ENCODE measurements around the gene IMP4.

IMP4 gene

GRCh38 chr2:130389358-130389757, 46.7 kb downstream of the IMP4 start:
- no peak for DNase-seq
- in situ Hi-C loops (cut with HindIII; ENCODE audit: low pct_ligation_motif_present, low pct_unique_long_range_greater_than_20kb, low sequenced_read_pairs) = no loop called here

- no peak for DNase-seq
- in situ Hi-C loops (cut with HindIII; ENCODE audit: low pct_ligation_motif_present, low pct_unique_long_range_greater_than_20kb, low sequenced_read_pairs) = no loop called here
These were observed 47.1 kb downstream of the IMP4 start for GRCh38 chr2:130389783-130390182.

- in situ Hi-C loops (cut with HindIII; ENCODE audit: low pct_ligation_motif_present, low pct_unique_long_range_greater_than_20kb, low sequenced_read_pairs) = no loop called here
- DNase-seq = no peak
These were observed 47.9 kb downstream of the IMP4 start for GRCh38 chr2:130390460-130391057.

GRCh38 chr2:130391058-130391871, 48.6 kb downstream of the IMP4 start:
- in situ Hi-C loops (cut with HindIII; ENCODE audit: low pct_ligation_motif_present, low pct_unique_long_range_greater_than_20kb, low sequenced_read_pairs) = no loop called here
- peak; percentile 78 for DNase-seq

GRCh38 chr2:130391872-130392670, 49.4 kb downstream of the IMP4 start:
- DNase-seq = no peak
- in situ Hi-C loops (cut with HindIII; ENCODE audit: low pct_ligation_motif_present, low pct_unique_long_range_greater_than_20kb, low sequenced_read_pairs) = no loop called here

- DNase-seq = peak; percentile 56
- in situ Hi-C loops (cut with HindIII; ENCODE audit: low pct_ligation_motif_present, low pct_unique_long_range_greater_than_20kb, low sequenced_read_pairs) = no loop called here
These were observed 50.7 kb downstream of the IMP4 start for GRCh38 chr2:130393318-130393910.

Data from ACHN (cell line).